HG02943 (cell line): ENCODE results near the gene TMEM258.

Experiments
- ATAC-seq: cut with Tn5 transposase; IDR thresholded peaks from one replicate; pipeline ENCODE4 v1.9.1; 2021; ENCODE audit warnings: mild to moderate bottlenecking, low read depth, moderate library complexity; ENCODE audit not compliant: unreplicated experiment

Gene TMEM258

DNA sequence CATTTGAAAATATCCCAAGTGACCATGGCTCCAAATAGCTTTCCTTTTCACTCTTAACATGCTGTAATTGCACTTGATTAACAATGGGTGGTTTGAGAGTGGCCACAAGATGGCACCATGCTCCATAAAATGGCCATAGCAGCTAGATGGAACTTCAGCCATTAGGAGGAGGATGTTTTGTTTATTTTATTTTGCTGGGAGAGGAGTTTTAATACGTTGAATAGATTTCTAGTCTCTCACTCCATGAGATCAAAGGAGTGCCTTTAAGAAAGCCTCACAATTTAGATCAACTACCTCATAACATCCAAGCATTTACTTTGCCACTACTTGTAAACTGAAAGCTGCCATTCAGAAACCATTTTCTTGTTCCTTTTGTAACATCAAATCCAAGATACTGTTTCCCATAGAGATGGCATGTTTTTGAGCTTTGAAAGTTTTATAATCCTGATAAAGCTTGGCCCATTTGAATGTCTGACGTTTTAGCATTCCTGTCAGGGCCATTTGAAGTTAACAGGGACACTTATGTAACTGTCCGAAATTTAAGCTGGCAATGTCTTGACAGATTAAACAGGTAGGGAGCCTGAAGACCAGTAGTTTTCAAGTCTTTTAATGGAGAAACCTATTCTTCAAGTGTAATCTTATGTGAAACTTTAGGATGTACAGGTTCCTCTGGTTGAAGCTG is 5.0 kb upstream of the TMEM258 start:
- no peak for ATAC-seq

DNA sequence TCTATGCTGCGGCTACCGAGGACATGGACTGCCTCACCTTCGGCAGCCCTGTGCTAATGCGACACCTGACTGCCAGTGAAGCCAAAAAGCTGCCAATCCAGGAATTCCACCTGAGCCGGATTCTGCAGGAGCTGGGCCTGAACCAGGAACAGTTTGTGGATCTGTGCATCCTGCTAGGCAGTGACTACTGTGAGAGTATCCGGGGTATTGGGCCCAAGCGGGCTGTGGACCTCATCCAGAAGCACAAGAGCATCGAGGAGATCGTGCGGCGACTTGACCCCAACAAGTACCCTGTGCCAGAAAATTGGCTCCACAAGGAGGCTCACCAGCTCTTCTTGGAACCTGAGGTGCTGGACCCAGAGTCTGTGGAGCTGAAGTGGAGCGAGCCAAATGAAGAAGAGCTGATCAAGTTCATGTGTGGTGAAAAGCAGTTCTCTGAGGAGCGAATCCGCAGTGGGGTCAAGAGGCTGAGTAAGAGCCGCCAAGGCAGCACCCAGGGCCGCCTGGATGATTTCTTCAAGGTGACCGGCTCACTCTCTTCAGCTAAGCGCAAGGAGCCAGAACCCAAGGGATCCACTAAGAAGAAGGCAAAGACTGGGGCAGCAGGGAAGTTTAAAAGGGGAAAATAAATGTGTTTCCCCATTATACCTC is 3.6 kb upstream of the TMEM258 start:
- no peak for ATAC-seq

DNA sequence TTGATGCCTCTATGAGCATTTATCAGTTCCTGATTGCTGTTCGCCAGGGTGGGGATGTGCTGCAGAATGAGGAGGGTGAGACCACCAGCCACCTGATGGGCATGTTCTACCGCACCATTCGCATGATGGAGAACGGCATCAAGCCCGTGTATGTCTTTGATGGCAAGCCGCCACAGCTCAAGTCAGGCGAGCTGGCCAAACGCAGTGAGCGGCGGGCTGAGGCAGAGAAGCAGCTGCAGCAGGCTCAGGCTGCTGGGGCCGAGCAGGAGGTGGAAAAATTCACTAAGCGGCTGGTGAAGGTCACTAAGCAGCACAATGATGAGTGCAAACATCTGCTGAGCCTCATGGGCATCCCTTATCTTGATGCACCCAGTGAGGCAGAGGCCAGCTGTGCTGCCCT is 3.1 kb upstream of the TMEM258 start:
- ATAC-seq: no peak

DNA sequence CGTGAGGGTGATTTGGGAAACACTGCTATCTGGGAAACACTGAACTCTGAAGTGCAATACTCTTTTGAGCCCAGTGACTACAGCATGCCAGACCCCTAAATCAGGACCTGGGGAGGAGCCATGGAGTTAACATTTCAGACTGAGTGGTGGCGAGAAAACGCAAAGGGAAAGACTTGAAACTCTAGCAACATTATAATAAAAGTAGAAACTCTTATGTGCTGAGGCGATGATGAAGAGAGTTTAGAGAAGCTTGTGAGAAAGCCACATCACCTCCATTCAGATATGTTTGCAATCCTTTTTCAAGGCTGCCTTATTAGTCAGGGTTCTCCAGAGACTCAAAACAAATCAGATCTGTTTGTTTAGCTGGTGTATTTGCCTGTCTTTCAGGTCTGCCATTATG is 2.2 kb upstream of the TMEM258 start:
- ATAC-seq: no peak

DNA sequence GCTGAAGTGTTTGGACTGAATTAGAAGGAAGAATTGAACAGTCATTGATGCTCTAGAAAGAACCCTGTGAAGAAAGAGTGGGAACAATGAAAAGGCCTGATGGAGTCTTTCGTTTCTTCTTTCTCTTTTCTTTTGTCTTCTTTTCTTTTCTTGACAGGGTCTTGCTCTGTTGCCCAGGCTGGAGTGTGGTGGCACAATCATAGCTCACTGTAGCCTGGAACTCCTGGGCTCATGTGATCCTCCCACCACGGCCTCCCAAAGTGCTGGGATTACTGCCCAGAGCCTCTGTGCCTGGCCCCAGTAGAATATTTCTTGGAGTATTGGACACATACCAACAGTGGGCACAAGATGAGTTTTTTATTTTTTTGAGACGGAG is 1.4 kb upstream of the TMEM258 start:
- ATAC-seq: no peak

DNA sequence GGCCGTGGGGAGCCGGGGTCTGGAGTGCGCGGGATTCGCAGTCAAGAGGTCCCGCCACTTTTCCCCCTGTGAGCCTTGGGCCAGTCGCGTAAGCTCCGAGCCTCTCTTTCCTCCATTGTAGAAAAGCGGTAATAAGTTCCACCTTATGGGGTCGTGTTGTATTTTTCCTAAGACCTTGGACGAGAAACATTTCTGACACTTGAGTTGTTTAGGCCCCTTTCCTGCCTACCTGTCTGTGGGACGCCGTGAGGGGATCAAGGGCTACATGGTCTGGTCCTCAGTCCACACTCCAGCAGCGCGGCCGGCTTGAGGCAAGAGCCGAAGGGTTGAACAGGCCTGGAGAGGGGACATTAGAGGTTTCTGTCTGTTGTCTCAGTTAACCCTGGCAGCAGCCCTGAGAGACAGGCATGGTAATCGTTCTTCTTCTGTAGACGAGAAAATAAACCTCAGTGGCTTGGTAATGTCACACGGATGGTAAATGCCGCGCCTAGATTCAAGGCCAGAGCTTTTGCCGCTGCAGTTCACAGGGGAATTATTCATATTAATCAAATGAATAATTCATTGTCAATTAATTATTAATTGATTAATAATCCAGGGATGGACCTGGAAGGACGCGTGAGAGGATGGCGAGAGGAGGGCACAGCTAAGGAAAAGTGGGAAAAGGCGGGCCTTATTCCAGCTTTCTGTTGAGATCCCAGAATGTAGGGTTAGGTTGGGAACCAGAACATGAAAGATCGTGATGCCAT is 857 bp upstream of the TMEM258 start:
- peak; percentile 27 for ATAC-seq

DNA sequence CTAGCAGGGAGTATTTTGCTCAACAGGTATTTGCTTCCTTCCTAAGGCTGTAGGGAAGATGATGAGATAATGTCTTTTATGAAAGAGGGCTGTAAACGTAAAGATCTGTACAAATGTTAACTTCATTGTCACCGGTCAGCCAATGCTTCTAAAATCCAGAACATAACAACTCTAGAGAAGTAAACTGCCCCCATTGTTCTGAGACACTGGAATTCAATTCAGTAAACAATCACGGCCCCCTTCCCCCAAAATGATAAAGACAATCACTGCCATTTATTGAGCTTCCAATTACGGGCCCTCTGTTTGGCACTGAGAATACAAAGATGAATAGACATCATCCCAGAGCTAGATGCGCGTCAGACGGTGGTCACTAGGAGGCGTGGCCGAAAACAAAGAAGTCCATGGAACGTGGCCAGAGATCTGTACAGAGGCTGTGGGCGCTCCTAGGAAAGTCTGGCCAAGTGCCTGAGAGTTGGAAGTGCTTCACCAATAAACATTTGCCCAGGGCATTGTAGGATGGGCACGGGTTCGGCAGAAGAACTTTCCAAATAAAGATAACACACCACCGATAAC is 576 bp downstream of the TMEM258 start:
- peak; percentile 30 for ATAC-seq

DNA sequence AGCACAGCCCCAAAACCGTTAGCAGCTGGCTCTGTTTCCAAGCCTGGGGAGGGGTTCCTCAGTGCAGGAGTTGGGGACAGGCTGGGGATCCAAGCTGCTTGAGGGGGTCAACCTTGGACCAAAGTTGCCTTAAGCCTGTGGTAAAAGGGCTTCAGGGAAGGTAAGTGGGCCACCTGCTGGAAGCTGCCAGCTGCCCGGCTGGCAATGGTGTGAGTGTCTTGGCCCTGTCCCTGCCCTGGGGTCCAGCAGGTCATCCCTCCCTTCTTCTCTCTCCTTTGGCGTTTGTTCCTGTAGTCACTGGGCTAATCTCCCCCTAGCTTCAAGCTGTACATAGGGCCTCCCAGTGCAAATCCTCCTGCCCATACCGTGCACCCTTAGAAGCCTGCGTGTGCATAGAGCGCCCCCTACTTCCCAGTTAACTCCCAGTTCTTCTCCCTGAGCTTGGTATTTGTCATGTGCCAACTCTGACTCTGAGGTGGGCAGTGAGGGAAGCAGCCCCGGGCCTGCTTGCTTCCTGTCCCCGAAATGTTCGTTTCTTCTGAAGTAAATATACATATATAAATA is 4.4 kb downstream of the TMEM258 start:
- ATAC-seq: no peak

DNA sequence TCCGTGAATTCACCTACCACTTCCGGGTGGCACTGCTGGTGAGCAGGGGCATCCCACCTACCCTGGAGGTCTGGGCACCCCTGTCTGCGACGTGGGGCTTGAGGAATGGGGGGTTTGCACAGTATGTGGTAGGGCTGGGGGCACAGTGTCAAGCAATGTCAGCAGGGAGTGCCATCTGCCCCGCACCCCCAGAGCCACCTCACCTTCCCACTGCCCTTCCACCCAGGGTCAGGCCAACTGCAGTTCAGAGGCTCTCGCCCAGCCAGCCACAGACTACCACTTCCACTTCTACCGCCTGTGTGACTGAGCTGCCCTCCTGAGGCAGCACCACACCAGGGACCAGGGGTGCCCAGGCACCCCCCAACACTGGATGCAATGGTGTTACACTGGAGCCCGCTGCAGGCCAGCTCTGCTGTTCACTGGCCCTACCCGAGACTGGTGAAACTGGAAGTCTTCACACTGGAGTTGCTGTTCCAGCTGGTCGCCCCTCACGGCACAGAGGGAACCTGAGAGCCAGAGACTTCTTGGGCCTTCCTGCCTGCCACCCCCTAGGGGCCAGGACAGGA is 6.5 kb downstream of the TMEM258 start:
- ATAC-seq: no peak

DNA sequence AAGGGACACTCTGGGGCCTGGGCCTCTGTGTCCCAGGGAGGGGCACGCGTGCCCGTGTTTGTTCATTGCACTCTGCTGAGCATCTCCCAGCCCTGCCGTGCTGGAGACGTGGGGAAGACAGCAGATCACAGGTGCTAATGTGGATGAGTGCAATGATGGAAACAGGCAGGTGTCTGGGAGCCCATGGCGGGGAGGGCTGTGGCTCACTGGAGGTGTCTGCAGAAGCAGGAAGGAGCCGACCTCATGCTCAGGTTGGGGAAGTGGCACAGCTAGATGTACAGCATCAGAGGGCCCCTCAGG is 7.9 kb downstream of the TMEM258 start:
- no peak for ATAC-seq

DNA sequence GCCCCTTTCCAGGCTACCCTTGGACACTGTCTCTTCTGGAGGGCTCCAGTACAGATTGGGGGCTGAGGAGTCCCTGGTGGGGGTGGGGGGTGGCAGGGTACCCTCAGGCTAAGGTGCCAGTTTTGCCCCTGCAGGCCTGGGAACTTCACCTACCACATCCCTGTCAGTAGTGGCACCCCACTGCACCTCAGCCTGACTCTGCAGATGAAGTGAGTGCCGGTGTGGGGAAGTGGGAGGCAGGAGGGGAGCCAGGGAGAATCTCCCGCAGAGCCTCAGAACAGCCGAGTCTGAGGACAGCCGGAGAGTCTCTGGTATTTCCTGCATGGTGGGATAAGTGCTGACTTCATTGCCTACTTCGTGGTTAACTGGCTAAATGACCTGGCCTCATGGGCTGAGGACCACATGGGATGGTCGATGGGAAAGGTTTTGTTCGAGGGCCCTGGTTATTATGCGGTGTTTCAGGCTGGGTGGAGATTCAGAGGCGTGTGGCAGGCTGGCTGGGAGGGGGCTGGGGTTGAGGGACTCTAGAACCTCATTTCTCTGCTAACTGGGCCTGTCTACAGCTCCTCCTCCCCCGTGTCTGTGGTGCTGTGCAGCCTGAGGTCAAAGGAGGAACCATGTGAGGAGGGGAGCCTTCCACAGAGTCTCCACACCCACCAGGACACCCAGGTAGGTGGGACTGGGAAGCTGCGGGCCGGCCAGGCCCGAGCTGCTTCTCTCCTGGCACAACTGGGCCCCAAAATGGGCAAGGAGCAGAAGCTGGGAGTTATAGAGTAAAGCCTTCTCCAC is 8.5 kb downstream of the TMEM258 start:
- no peak for ATAC-seq

DNA sequence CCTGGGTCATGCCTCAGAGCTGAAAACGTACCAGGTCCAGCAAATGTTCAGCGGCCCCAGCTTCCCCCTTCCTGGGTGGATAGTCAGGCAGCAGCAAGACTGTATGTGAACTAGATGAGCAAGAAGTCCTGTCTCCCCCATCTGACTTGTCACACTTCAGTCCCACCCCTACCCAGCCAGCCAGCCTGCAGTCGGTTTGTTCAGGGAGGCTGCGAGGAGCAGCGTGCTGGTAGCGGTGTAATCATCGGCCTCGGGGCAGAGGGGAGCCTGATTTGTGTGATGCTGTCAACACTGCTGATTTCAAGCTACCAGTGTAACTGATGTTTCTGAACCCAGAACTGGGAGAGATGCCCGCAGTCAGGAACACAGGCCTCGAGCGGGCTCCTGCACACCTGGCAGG is 9.6 kb downstream of the TMEM258 start:
- no peak for ATAC-seq

DNA sequence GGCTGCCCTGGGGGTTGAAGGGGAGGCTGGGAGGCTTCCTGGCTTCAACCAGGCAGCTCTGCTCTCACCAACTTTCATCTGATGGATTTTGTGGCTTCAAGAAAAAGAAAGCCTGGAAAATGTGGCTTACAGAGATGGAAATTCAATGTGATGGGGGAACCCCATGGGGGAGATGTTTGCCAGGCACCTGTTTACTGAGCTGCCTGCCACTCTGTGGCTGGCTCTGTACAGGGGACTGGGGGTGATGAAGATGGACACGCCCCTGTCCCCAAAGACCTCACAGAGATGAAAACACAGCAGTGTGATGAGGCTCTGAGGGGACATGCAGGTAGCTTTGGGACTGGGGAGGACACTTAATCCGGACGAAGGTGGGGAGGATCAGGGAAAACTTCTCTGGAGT is 10.1 kb downstream of the TMEM258 start:
- no peak for ATAC-seq

DNA sequence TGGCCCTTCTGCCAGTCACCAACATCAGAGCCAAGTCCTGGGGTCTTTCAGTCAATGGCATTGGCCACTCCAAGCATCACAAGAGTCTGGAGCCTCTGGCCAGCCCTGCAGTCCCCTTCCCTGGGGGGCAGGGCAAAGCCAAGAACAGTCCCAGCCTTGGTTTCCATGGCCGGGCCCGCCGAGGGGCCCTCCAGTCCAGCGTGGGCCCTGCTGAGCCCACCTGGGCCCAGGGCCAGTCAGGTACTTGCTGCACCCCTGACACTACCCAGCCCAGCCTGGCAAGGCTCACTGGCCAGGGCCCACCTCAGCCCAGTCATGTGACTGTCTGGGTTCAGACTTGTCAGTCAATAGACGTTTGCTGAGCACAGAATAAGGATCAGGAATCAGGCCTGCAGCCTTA is 10.8 kb downstream of the TMEM258 start:
- ATAC-seq: no peak

DNA sequence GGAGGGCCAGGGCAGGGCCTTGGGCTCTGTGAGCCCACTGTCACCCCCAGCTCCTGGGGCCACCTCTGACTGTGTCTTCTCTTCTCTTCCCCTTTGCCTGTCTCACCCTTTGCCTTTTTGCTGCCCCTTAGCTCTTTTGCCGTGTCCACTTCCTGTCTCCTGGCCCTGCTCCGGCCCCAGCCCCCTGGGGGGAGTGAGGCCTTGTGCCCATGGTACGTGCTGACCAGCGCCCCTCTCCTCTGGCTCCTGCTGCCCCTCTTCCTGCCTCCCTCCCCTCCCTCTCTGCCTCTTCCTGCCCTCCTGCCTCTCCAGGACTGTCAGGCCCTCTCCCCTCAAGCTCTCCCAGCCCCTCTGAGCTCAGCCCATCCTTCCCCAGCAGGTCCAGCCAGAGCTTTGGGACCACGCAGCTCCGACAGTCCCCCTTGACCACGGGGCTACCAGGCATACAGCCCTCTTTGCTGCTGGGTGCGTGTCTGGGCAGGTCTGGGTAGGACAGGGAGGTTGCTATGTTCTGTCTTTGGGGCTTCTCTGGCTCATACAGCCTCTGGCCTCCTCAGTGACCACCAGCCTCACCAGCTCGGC is 11.7 kb downstream of the TMEM258 start:
- ATAC-seq: no peak

DNA sequence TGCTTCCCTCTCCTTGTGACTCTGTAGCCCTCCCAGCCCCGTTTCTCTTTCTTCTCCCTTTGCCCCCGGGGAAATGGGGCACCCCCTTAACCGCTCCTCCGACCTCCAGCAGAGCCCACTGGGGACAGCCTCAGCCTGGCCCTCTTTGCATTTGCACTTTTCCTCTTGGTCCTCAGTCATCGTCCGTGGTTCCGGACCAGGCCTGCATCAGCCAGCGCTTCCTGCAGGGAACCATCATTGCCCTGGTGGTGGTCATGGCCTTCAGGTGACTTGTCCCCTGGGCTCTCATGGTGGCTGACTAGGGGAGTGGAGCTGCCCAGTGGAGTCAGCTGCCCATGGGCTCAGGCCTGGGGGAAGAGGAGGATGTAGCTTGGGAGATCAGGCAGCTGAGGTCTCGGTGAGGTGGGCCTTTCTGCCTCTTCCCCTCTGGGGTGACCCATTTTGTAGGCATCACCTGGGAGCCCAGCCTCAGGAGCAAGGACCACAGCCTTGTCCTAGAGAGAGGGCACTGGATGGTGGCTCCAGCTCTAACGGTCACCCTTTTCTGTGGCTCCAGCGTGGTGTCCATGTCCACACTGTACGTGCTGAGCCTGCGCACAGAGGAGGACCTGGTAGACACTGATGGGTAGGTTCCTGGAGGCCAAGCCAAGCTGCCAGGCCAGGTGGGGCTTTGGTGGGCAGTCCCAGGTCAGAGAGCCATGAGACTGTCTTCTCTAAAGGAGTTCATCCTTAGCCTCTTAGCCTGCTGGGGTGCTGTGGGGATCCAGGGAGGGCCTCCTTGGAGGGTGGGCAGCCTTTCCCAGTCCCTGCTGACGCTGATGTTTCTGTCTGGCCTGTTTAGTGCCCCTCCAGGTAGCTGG is 12.5 kb downstream of the TMEM258 start:
- no peak for ATAC-seq

DNA sequence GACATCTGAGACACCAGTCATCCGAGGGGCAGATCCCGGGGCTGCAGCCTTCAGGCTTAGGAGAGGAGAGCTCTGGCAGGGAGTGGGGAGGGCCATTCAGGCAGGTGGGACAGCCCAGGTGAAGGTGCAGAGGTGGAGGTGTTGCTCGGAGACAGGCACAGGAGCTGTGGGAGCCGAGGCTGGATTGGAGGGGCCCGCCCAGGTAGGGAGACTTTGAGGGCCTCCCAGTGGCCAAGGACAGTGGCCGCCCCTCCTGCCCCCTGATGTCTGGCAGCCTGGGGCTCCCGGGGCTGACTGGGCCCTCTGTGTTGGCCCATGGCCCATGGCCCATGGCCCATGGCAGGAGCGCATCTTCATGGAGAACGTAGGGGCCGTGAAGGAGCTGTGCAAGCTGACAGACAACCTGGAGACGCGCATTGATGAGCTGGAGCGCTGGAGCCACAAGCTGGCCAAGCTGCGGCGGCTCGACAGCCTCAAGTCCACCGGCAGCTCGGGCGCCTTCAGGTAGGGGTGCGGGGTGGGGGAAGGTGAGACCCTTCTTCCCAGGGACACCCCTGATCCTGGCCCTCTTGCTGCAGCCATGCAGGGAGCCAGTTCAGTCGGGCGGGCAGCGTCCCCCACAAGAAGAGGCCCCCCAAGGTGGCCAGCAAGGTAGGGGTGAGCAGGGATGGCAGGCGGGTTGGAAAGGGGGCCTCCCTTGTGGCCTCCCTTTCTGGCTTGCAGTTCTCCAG is 13.3 kb downstream of the TMEM258 start:
- no peak for ATAC-seq

DNA sequence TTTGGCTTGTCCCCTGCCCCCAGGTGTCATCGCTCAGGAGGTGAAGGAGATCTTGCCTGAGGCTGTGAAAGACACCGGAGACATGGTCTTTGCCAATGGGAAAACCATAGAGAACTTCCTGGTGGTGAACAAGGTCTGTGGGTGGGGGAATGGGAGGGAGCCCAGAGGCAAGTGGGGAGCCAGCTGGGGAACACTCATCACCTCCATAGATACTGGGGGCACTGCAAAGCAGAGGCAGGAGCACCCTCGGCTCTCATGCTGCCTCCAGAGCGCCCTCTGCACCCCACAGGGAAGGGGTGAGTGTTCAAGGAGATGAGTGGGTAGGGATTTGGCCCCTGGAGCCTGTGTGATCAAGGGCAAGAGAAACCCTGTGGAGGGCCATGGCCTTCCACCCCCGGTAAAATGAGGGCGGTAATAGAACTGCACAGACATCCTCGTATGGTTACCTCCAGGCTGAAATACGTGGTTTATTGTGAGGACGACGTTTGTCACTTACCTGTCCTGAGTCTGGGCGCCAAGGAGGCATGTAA is 14.0 kb downstream of the TMEM258 start:
- ATAC-seq: no peak
